K562 (cell line): ENCODE measurements around the gene TTLL10. TPM values are rescaled to one million over a fixed set of nuclear protein-coding genes. Genes with fewer than 3 reads are reported as not detected.

Source experiments
- ATAC-seq: fragments of 200-7000 bp; cut with Tn5 transposase; 3 replicates; pipeline ENCODE4 v1.9.1; 2020; ENCODE audit warnings: moderate library complexity
- BruUV-seq: library from RNA; stranded (reverse); fragments of 400-500 nt; replicated peaks from 2 replicates; lab custom pipeline; 2021; lab: Mats Ljungman, UMichigan
- CTCF ChIA-PET: fragments of 300-600 bp; formaldehyde crosslinking; extraction: SDS; loops from one replicate; lab custom pipeline; 2021; ENCODE audit warnings: low intra/inter-chr PET ratio; lab: Yijun Ruan, JAX
- POLR2A ChIA-PET: fragments of 300-600, 350-650 bp; sonication (Branson Sonifier 250); formaldehyde crosslinking; extraction: SDS; loops from one replicate; lab custom pipeline; 2021; ENCODE audit warnings: antibody characterized with exemption, inconsistent platforms; lab: Yijun Ruan, JAX
- DNase-seq, 4 experiments: peaks; one replicate each; pipeline versions ENCODE4 v3.0.0 to v3.0.0-alpha.2; 2011 to 2018; ENCODE audit warnings: low spot score in 3 of 4, mixed read lengths in 3 of 4; ENCODE audit errors: extremely low read depth in 1 of 4
- FAIRE-seq: peaks from 2 replicates; lab custom pipeline; 2011; peaks lifted over from hg19 to GRCh38; lab: Jason Lieb, UNC
- H2AFZ ChIP-seq: 2 replicates; pipeline ENCODE4 v1.6.0; 2011; ENCODE audit warnings: low read depth, low read length, control low read depth, inconsistent platforms
- H3K27ac ChIP-seq: fragments of 200-600 bp; 3 replicates; pipeline ENCODE4 v1.8.0; 2011; ENCODE audit warnings: low read depth, mild to moderate bottlenecking, control low read depth, inconsistent platforms, low read length, moderate library complexity, mixed read lengths; ENCODE audit errors: extremely low read depth
- H3K27me3 ChIP-seq, 2 experiments: fragments of 300-600 bp in 1 of 2; 2 replicates in 1 of 2; 3 replicates in 1 of 2; pipeline versions ENCODE4 v1.6.0 to v1.8.0; 2011; ENCODE audit warnings: inconsistent platforms in 2 of 2, low read length in 2 of 2, mild to moderate bottlenecking in 1 of 2, mixed read lengths in 1 of 2, moderate library complexity in 1 of 2; ENCODE audit not compliant: control insufficient read depth in 2 of 2, insufficient read depth in 2 of 2
- H3K36me3 ChIP-seq: fragments of 300-600 bp; 3 replicates; pipeline ENCODE4 v1.8.0; 2011; ENCODE audit warnings: mild to moderate bottlenecking, low read length, inconsistent platforms; ENCODE audit not compliant: control insufficient read depth, insufficient read depth
- H3K4me1 ChIP-seq, 2 experiments: fragments of 200-600 bp in 1 of 2; replicated peaks in 1 of 2; 2 replicates in 1 of 2; 3 replicates in 1 of 2; pipeline versions ENCODE4 v1.5.1 to v1.8.0; 2011; ENCODE audit warnings: inconsistent platforms in 2 of 2, low read length in 2 of 2, mild to moderate bottlenecking in 1 of 2, mixed read lengths in 1 of 2, moderate library complexity in 1 of 2; ENCODE audit not compliant: control insufficient read depth in 2 of 2, insufficient read depth in 2 of 2
- H3K4me2 ChIP-seq: 2 replicates; pipeline ENCODE4 v1.6.1; 2011; ENCODE audit warnings: low read length, control low read depth, inconsistent platforms, mixed read lengths; ENCODE audit not compliant: insufficient read depth
- H3K4me3 ChIP-seq: fragments of 200-600 bp; sonication (generic), shearing (Covaris generic); 2 replicates; pipeline ENCODE4 v1.5.1; 2016; ENCODE audit warnings: control low read depth, inconsistent platforms
- H3K79me2 ChIP-seq: fragments of 200-600 bp; 3 replicates; pipeline ENCODE4 v1.8.0; 2011; ENCODE audit warnings: low read length, inconsistent platforms; ENCODE audit not compliant: control insufficient read depth, insufficient read depth
- H3K9ac ChIP-seq, 2 experiments: 2 replicates each; pipeline versions ENCODE4 v1.6.0 to v1.6.1; 2011; ENCODE audit warnings: low read depth in 2 of 2, low read length in 2 of 2, control low read depth in 1 of 2, inconsistent platforms in 1 of 2, mild to moderate bottlenecking in 1 of 2, mixed read lengths in 1 of 2; ENCODE audit not compliant: insufficient read depth in 1 of 2
- H3K9me1 ChIP-seq: one replicate; pipeline ENCODE4 v1.6.0; 2011; ENCODE audit warnings: inconsistent platforms, mild to moderate bottlenecking, low read length, moderate library complexity; ENCODE audit not compliant: control insufficient read depth, insufficient read depth
- H3K9me3 ChIP-seq: replicated peaks from 2 replicates; pipeline ENCODE4 v1.5.1; 2011; ENCODE audit warnings: low read depth, low read length, inconsistent platforms; ENCODE audit not compliant: control insufficient read depth, insufficient read depth
- H4K20me1 ChIP-seq: replicated peaks from 2 replicates; pipeline ENCODE4 v1.6.1; 2011; ENCODE audit warnings: low read length, inconsistent platforms, mixed read lengths; ENCODE audit not compliant: control insufficient read depth, insufficient read depth
- ARID1B ChIP-seq: fragments of 450-650 bp; IDR thresholded peaks from 2 replicates; pipeline ENCODE4 v1.6.1; 2016; ENCODE audit warnings: antibody characterized with exemption, mild to moderate bottlenecking, inconsistent platforms
- JUN ChIP-seq, 2 experiments: sonication (generic) in 1 of 2; formaldehyde crosslinking in 1 of 2; IDR thresholded peaks; 2 replicates each; pipeline versions ENCODE4 v1.6.1 to v1.8.0; 2012 to 2022; ENCODE audit warnings: borderline replicate concordance in 2 of 2, mild to moderate bottlenecking in 2 of 2, improper control_type of control experiment in 1 of 2, low read depth in 1 of 2, low read length in 1 of 2, missing genetic modification reagents in 1 of 2
- MTA1 ChIP-seq: fragments of 450-650 bp; IDR thresholded peaks from 2 replicates; pipeline ENCODE4 v1.6.1; 2017; ENCODE audit warnings: borderline replicate concordance
- MTF1 ChIP-seq: fragments of 250-450 bp; sonication (Bioruptor Pico); IDR thresholded peaks from 2 replicates; pipeline ENCODE4 v1.9.0; 2021; ENCODE audit warnings: moderate library complexity, mild to moderate bottlenecking, inconsistent platforms, borderline replicate concordance
- NFIX ChIP-seq: fragments of 250-450 bp; sonication (Bioruptor Pico); IDR thresholded peaks from 2 replicates; pipeline ENCODE4 v1.4.0; 2020; ENCODE audit warnings: low read depth, mild to moderate bottlenecking, moderate library complexity
- RFX7 ChIP-seq: fragments of 250-450 bp; sonication (Bioruptor Pico); IDR thresholded peaks from 2 replicates; pipeline ENCODE4 v1.5.1; 2021; ENCODE audit warnings: mild to moderate bottlenecking
- STAT5B ChIP-seq: fragments of 250-450 bp; sonication (Bioruptor Pico); IDR thresholded peaks from 2 replicates; pipeline ENCODE4 v1.8.0; 2021; ENCODE audit warnings: mild to moderate bottlenecking, inconsistent platforms
- TEAD1 ChIP-seq, 2 experiments: fragments of 450-650 bp in 1 of 2; sonication (generic) in 1 of 2; formaldehyde crosslinking; IDR thresholded peaks; 2 replicates each; pipeline versions ENCODE4 v1.4.0 to v1.8.0; 2020 to 2022; ENCODE audit warnings: mild to moderate bottlenecking in 2 of 2, missing genetic modification reagents in 1 of 2
- ZBTB11 ChIP-seq, 3 experiments: fragments of 200-800 bp in 1 of 3; fragments of 250-450 bp in 1 of 3; fragments of 450-650 bp in 1 of 3; sonication (Bioruptor Pico) in 1 of 3; sonication (Bioruptor generic) in 1 of 3; formaldehyde crosslinking in 1 of 3; IDR thresholded peaks; 2 replicates each; pipeline versions ENCODE4 v1.6.1 to v1.8.0; 2016 to 2022; ENCODE audit warnings: mild to moderate bottlenecking in 2 of 3, missing genetic modification characterization in 2 of 3, missing compliant biosample characterization in 1 of 3, moderate library complexity in 1 of 3
- ZBTB33 ChIP-seq: sonication (generic); formaldehyde crosslinking; IDR thresholded peaks from 2 replicates; pipeline ENCODE4 v1.8.1; 2023; ENCODE audit warnings: mild to moderate bottlenecking, missing genetic modification reagents
- ZNF121 ChIP-seq: sonication (generic); formaldehyde crosslinking; conservative IDR thresholded peaks from 2 replicates; pipeline ENCODE4 v1.8.0; 2022; ENCODE audit warnings: missing genetic modification reagents
- ZNF589 ChIP-seq: fragments of 200-800 bp; sonication (Bioruptor generic); IDR thresholded peaks from 2 replicates; pipeline ENCODE4 v1.6.1; 2016; ENCODE audit warnings: low read depth, missing genetic modification characterization, missing compliant biosample characterization
- ZNF707 ChIP-seq: fragments of 250-450 bp; sonication (Bioruptor Pico); conservative IDR thresholded peaks from 2 replicates; pipeline ENCODE4 v1.8.0; 2022; ENCODE audit warnings: inconsistent platforms, mild to moderate bottlenecking, moderate library complexity
- ZNF717 ChIP-seq: fragments of 250-450 bp; sonication (Bioruptor Pico); IDR thresholded peaks from 2 replicates; pipeline ENCODE4 v1.5.0; 2021
- WGBS: fragments of 100-300 bp; shearing (Covaris generic); methylation state at CpG from one replicate; pipeline ENCODE4 v1.1.6; 2016; ENCODE audit warnings: low coverage, mixed read lengths; ENCODE audit not compliant: insufficient coverage; ENCODE audit errors: missing lambda C conversion rate; 5-methylcytosine and 5-hydroxymethylcytosine counted together
- in situ Hi-C: fragments of 300-500 bp; cut with MboI; formaldehyde crosslinking; loops from 4 replicates; pipeline ENCODE4 v1.15.0; 2018; ENCODE audit warnings: inconsistent platforms, mixed read lengths
- intact Hi-C: fragments of 100-400 bp; cut with micrococcal nuclease; formaldehyde crosslinking; loops from 2 replicates; pipeline ENCODE4 v1.14.2; 2022
- polyA plus RNA-seq, 8 experiments: library from polyadenylated mRNA; depleted of rRNA in 4 of 8; stranded (reverse) in 5 of 8; unstranded in 3 of 8; fragments of >200 nt; fragmentation: Nextera tagmentation in 2 of 8; fragmentation: Illumina TruSeq in 1 of 8; extraction: Ambion mirVana in 2 of 8; extraction: Trizol in 1 of 8; gene quantifications; 2 replicates each; pipeline versions ENCODE4 v1.2.1 to v1.2.3, GENCODE V29; 2011 to 2014; ENCODE audit warnings: inconsistent platforms in 1 of 8, missing spikeins in 1 of 8
- total RNA-seq, 7 experiments: library from RNA; depleted of rRNA in 6 of 7; stranded (reverse); fragments of >200 nt in 6 of 7; fragmentation: Illumina TruSeq in 2 of 7; extraction: Trizol in 2 of 7; gene quantifications; 2 replicates each; pipeline versions ENCODE4 v1.2.1 to v1.2.3, GENCODE V29; 2011 to 2021; ENCODE audit warnings: low replicate concordance in 1 of 7
- TF ChIP-seq, protein P1 (sequence below): fragments of 250-450 bp; sonication (Bioruptor Pico); IDR thresholded peaks from 2 replicates; pipeline ENCODE4 v1.8.0; 2022; ENCODE audit warnings: inconsistent platforms, mild to moderate bottlenecking, moderate library complexity, borderline replicate concordance

The TTLL10 gene
- total and polyA plus RNA-seq, 9 of the 15 experiments (the other 6 are each of a cell fraction or from before 2014, with no cell fraction given) = not detected

DNA sequence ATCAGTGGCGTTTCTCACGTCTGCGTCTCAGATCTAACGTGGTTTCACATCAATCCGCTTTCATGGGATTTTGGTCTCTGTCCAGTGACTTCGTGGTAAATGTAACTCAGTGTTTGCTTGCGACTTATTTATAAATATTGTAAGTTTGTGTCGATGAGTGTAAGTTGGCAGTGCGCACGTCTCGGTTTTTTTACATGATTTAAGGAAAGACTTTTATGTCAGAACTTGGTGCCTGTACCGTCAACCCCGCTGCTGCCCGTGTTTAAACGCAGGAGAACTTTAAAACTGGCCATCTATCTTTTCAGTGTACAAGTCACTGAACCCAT is 59.9 kb downstream of the TTLL10 start:
- ChIA-PET POLR2A (interaction anchor here (0.7 kb wide), 1 partner anchor 118 kb away, joined by 3 read pairs; the partner anchor contains the start of gene C1orf159), CTCF (no interaction called here)
- Histone ChIP-seq H3K9ac (no peak overlapping the region), H3K27me3 (no peaks in the 10 kb centered on the region), H4K20me1 (no peaks in the 10 kb centered on the region), H3K4me1 (peaks cover 6 to 84% of the 10 kb centered on the region in 2 experiments; a peak in 4 of 5 replicates), H3K9me3 (peaks cover 9% of the 10 kb centered on the region), H3K27ac (no peak overlapping the region), H3K4me2 (peak overlapping the region; percentile 49; the same call in 1 of the 2 replicates), H3K9me1 (no peaks in the 10 kb centered on the region), H3K4me3 (no peak overlapping the region), H2AFZ (no peak overlapping the region), H3K36me3 (peaks cover 32% of the 10 kb centered on the region; the same call in 2 of the 3 replicates), H3K79me2 (peaks cover 61% of the 10 kb centered on the region)
- in situ Hi-C loops = no loop called here
- peak; percentile 69 for FAIRE-seq
- no TSS peak for BruUV-seq
- ATAC-seq = no peak
- no peak for DNase-seq
- intact Hi-C loops = loop anchor here (5.0 kb wide), 1 partner anchor 111 kb away; no protein-coding TSS in a partner anchor
- 92% methylated on average over 15 of the region's 15 CpGs for WGBS
- TF ChIP-seq JUN (IDR thresholded peaks at IDR 0.05; ENCODE audit: borderline replicate concordance, low read depth, low read length) (no peak), JUN (CRISPR knock-in tag; IDR thresholded peaks at IDR 0.05; ENCODE audit: borderline replicate concordance) (no peak), NFIX (peak; percentile 41; the same call in 1 of the 2 replicates), MTA1 (no peak), ZNF589 (CRISPR knock-in tag) (no peak), ZNF717 (CRISPR knock-in tag) (no peak), ZBTB11 (CRISPR knock-in tag; IDR thresholded peaks at IDR 0.05) (peak in 1 of 3 experiments; percentile 59; a peak in 1 of 6 replicates), ZNF121 (no peak), STAT5B (no peak), MTF1 (peak; percentile 76; the same call in 1 of the 2 replicates), ZBTB33 (CRISPR knock-in tag) (0 out of 2 replicates have a peak, but pooled peaks have one; percentile 14), ZNF707 (CRISPR knock-in tag) (0 out of 2 replicates have a peak, but pooled peaks have one; percentile 51), TEAD1 (CRISPR knock-in tag; IDR thresholded peaks at IDR 0.05) (no peak), RFX7 (CRISPR knock-in tag) (no peak), ARID1B (no peak)
- TF ChIP-seq, protein P1, sequence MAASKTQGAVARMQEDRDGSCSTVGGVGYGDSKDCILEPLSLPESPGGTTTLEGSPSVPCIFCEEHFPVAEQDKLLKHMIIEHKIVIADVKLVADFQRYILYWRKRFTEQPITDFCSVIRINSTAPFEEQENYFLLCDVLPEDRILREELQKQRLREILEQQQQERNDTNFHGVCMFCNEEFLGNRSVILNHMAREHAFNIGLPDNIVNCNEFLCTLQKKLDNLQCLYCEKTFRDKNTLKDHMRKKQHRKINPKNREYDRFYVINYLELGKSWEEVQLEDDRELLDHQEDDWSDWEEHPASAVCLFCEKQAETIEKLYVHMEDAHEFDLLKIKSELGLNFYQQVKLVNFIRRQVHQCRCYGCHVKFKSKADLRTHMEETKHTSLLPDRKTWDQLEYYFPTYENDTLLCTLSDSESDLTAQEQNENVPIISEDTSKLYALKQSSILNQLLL (CRISPR knock-in tag) = 0 out of 2 replicates have a peak, but pooled peaks have one; percentile 21
